Trophoblast cell (in vitro differentiated cells and primary cell): ENCODE data around the gene PSG1.
"Not testable (repeated sequence)": the region's sequence is repeated elsewhere in the genome, so short reads cannot be mapped to it uniquely, and the experiment has no call there.

Experiments
- DNase-seq, 2 donors: peaks; one replicate each; pipeline ENCODE4 v3.0.0-alpha.2; 2016
- H2AFZ ChIP-seq: 2 replicates; pipeline ENCODE4 v1.6.1; 2013; ENCODE audit warnings: low read length, moderate library complexity, mild to moderate bottlenecking; ENCODE audit not compliant: insufficient read depth, poor library complexity
- H2AK5ac ChIP-seq: 2 replicates; pipeline ENCODE4 v1.6.1; 2013; ENCODE audit warnings: mild to moderate bottlenecking, low read length
- H2BK120ac ChIP-seq: 2 replicates; pipeline ENCODE4 v1.6.1; 2013; ENCODE audit warnings: low read length, mild to moderate bottlenecking, moderate library complexity; ENCODE audit not compliant: insufficient read depth, poor library complexity
- H2BK12ac ChIP-seq: 2 replicates; pipeline ENCODE4 v1.6.1; 2013; ENCODE audit warnings: mild to moderate bottlenecking, low read length, moderate library complexity
- H2BK5ac ChIP-seq: 2 replicates; pipeline ENCODE4 v1.6.1; 2013; ENCODE audit warnings: low read length, low read depth, moderate library complexity, mild to moderate bottlenecking; ENCODE audit not compliant: poor library complexity
- H3K14ac ChIP-seq: 2 replicates; pipeline ENCODE4 v1.6.1; 2013; ENCODE audit warnings: mild to moderate bottlenecking, low read length
- H3K18ac ChIP-seq: 2 replicates; pipeline ENCODE4 v1.6.1; 2013; ENCODE audit warnings: mild to moderate bottlenecking, low read length
- H3K23ac ChIP-seq: 2 replicates; pipeline ENCODE4 v1.6.1; 2013; ENCODE audit warnings: low read length
- H3K27ac ChIP-seq: 2 replicates; pipeline ENCODE4 v1.5.1; 2013; ENCODE audit warnings: low read depth, mild to moderate bottlenecking, inconsistent platforms, low read length, moderate library complexity
- H3K27me3 ChIP-seq: 2 replicates; pipeline ENCODE4 v1.6.1; 2013; ENCODE audit warnings: inconsistent platforms, mild to moderate bottlenecking, low read length, moderate library complexity; ENCODE audit not compliant: insufficient read depth
- H3K36me3 ChIP-seq, 2 experiments: 1 replicate in 1 of 2; 2 replicates in 1 of 2; pipeline ENCODE4 v1.6.1; 2013; ENCODE audit warnings: low read length in 2 of 2, mild to moderate bottlenecking in 2 of 2, moderate library complexity in 1 of 2; ENCODE audit not compliant: insufficient read depth in 2 of 2, control insufficient read depth in 1 of 2
- H3K4ac ChIP-seq: 2 replicates; pipeline ENCODE4 v1.6.1; 2013; ENCODE audit warnings: low read depth, mild to moderate bottlenecking, low read length, moderate library complexity
- H3K4me1 ChIP-seq, 2 experiments: 1 replicate in 1 of 2; 2 replicates in 1 of 2; pipeline ENCODE4 v1.6.1; 2013; ENCODE audit warnings: low read length in 2 of 2, mild to moderate bottlenecking in 2 of 2, moderate library complexity in 1 of 2; ENCODE audit not compliant: insufficient read depth in 2 of 2, control insufficient read depth in 1 of 2
- H3K4me2 ChIP-seq: 2 replicates; pipeline ENCODE4 v1.6.1; 2013; ENCODE audit warnings: inconsistent platforms, mild to moderate bottlenecking, low read length, moderate library complexity
- H3K4me3 ChIP-seq: 2 replicates; pipeline ENCODE4 v1.5.1; 2013; ENCODE audit warnings: mild to moderate bottlenecking, low read depth, low read length, inconsistent platforms
- H3K79me1 ChIP-seq: one replicate; pipeline ENCODE4 v1.6.1; 2013; ENCODE audit warnings: low read length
- H3K79me2 ChIP-seq: 2 replicates; pipeline ENCODE4 v1.6.1; 2013; ENCODE audit warnings: low read length, mild to moderate bottlenecking; ENCODE audit not compliant: control insufficient read depth, insufficient read depth, poor library complexity
- H3K9ac ChIP-seq: 2 replicates; pipeline ENCODE4 v1.6.1; 2013; ENCODE audit warnings: mild to moderate bottlenecking, low read length
- H3K9me3 ChIP-seq: 2 replicates; pipeline ENCODE4 v1.6.1; 2013; ENCODE audit warnings: low read depth, mild to moderate bottlenecking, control low read depth, inconsistent platforms, low read length; ENCODE audit not compliant: insufficient read depth
- H4K12ac ChIP-seq: 2 replicates; pipeline ENCODE4 v1.6.1; 2013; ENCODE audit warnings: low read depth, mild to moderate bottlenecking, low read length, moderate library complexity
- H4K8ac ChIP-seq: 2 replicates; pipeline ENCODE4 v1.6.1; 2013; ENCODE audit warnings: low read depth, mild to moderate bottlenecking, low read length, moderate library complexity
- H4K91ac ChIP-seq: one replicate; pipeline ENCODE4 v1.6.1; 2013; ENCODE audit warnings: low read depth, mild to moderate bottlenecking, low read length, moderate library complexity
- WGBS: extraction: QIAGEN DNeasy Blood & Tissue Kit; methylation state at CpG from one replicate; pipeline ENCODE4 v1.1.7; 2013; ENCODE audit warnings: missing lambda C conversion rate; ENCODE audit not compliant: insufficient read length, insufficient coverage; ENCODE audit errors: extremely low coverage; 5-methylcytosine and 5-hydroxymethylcytosine counted together

PSG1 gene

GRCh38 chr19:42920971-42921370 is 41.5 kb upstream of the PSG1 start:
- H2AFZ ChIP-seq, H3K9ac ChIP-seq, H2BK12ac ChIP-seq, H3K4me3 ChIP-seq, H2BK120ac ChIP-seq, H3K23ac ChIP-seq, H3K27ac ChIP-seq, H3K4me1 ChIP-seq, H3K4ac ChIP-seq, H2BK5ac ChIP-seq, H4K8ac ChIP-seq, H3K36me3 ChIP-seq, H3K27me3 ChIP-seq, H4K91ac ChIP-seq, H3K79me2 ChIP-seq, H3K18ac ChIP-seq, H2AK5ac ChIP-seq, H3K79me1 ChIP-seq, H3K14ac ChIP-seq, DNase-seq, H3K4me2 ChIP-seq, H4K12ac ChIP-seq: not testable (repeated sequence)
- H3K9me3 ChIP-seq = peaks cover 37% of the 10 kb centered on the region

GRCh38 chr19:42919757-42920079 is 40.2 kb upstream of the PSG1 start:
- Histone ChIP-seq H4K91ac (no peak overlapping the region), H2BK5ac (no peak overlapping the region), H3K9me3 (peaks cover 37% of the 10 kb centered on the region), H2AK5ac (no peak overlapping the region), H3K4me3 (no peak overlapping the region), H3K4me2 (no peak overlapping the region), H2BK120ac (no peak overlapping the region), H3K27me3 (no peaks in the 10 kb centered on the region), H2BK12ac (no peak overlapping the region), H4K8ac (no peak overlapping the region), H3K27ac (no peak overlapping the region), H3K14ac (no peak overlapping the region), H3K79me2 (no peaks in the 10 kb centered on the region), H3K18ac (no peak overlapping the region), H3K9ac (no peak overlapping the region), H3K36me3 (no peaks in the 10 kb centered on the region), H4K12ac (no peak overlapping the region), H3K23ac (no peak overlapping the region), H3K4me1 (no peaks in the 10 kb centered on the region), H3K79me1 (no peaks in the 10 kb centered on the region), H2AFZ (no peak overlapping the region), H3K4ac (no peak overlapping the region)
- DNase-seq = no peak
- WGBS = no CpG with 5 or more reads among the region's 3 CpGs

- not testable (repeated sequence) for H2AK5ac ChIP-seq, H2BK12ac ChIP-seq, H3K14ac ChIP-seq, H3K79me1 ChIP-seq, H3K4ac ChIP-seq, H4K12ac ChIP-seq, H3K4me3 ChIP-seq, H3K9ac ChIP-seq, H2BK5ac ChIP-seq, H3K23ac ChIP-seq, H4K91ac ChIP-seq, H3K36me3 ChIP-seq, H3K4me2 ChIP-seq, H3K4me1 ChIP-seq, H4K8ac ChIP-seq, H2BK120ac ChIP-seq, H2AFZ ChIP-seq, H3K18ac ChIP-seq, H3K79me2 ChIP-seq, H3K27ac ChIP-seq, H3K27me3 ChIP-seq
- DNase-seq = peak in 1 of 2 donors; percentile 62
- H3K9me3 ChIP-seq = peaks cover 38% of the 10 kb centered on the region
- no CpG with 5 or more reads among the region's 26 CpGs for WGBS
These were observed 39.7 kb upstream of the PSG1 start for GRCh38 chr19:42919070-42919756.

GRCh38 chr19:42918377-42919069 is 39.0 kb upstream of the PSG1 start:
- H3K4me3 ChIP-seq, H2BK12ac ChIP-seq, H4K12ac ChIP-seq, H4K8ac ChIP-seq, H2AK5ac ChIP-seq, H4K91ac ChIP-seq, H3K4ac ChIP-seq, H3K27me3 ChIP-seq, DNase-seq, H3K36me3 ChIP-seq, H3K9ac ChIP-seq, H3K79me2 ChIP-seq, H3K18ac ChIP-seq, H3K79me1 ChIP-seq, H3K4me1 ChIP-seq, H2AFZ ChIP-seq, H3K14ac ChIP-seq, H2BK120ac ChIP-seq, H3K23ac ChIP-seq, H2BK5ac ChIP-seq, H3K4me2 ChIP-seq, H3K27ac ChIP-seq: not testable (repeated sequence)
- no CpG with 5 or more reads among the region's 15 CpGs for WGBS
- H3K9me3 ChIP-seq = peaks cover 34% of the 10 kb centered on the region
